GM18505 (cell line): ENCODE measurements around the gene RNF112.

Source experiments
- ATAC-seq: cut with Tn5 transposase; IDR thresholded peaks from one replicate; pipeline ENCODE4 v1.9.1; 2021; ENCODE audit not compliant: unreplicated experiment
- POLR2A ChIP-seq: IDR thresholded peaks from 4 replicates; pipeline ENCODE4 v1.6.1; 2011; ENCODE audit warnings: borderline replicate concordance; ENCODE audit not compliant: insufficient read depth, insufficient read length; ENCODE audit errors: extremely low read depth

Gene RNF112

DNA sequence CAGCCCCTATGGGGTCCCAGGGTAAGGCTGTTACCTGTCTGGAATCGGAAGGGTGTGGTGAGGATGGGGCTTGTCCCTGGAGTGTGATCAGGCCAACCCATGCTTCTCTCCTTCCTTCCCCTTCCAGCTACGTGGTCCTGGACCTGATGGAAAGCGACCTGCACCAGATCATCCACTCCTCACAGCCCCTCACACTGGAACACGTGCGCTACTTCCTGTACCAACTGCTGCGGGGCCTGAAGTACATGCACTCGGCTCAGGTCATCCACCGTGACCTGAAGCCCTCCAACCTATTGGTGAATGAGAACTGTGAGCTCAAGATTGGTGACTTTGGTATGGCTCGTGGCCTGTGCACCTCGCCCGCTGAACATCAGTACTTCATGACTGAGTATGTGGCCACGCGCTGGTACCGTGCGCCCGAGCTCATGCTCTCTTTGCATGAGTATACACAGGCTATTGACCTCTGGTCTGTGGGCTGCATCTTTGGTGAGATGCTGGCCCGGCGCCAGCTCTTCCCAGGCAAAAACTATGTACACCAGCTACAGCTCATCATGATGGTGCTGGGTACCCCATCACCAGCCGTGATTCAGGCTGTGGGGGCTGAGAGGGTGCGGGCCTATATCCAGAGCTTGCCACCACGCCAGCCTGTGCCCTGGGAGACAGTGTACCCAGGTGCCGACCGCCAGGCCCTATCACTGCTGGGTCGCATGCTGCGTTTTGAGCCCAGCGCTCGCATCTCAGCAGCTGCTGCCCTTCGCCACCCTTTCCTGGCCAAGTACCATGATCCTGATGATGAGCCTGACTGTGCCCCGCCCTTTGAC, 30.3 kb upstream of the RNF112 start:
- no peak for TF ChIP-seq POLR2A
- no peak for ATAC-seq

GRCh38 chr17:19381361-19381740, 29.7 kb upstream of the RNF112 start:
- ATAC-seq: no peak
- TF ChIP-seq POLR2A: no peak

GRCh38 chr17:19381741-19382444, 29.1 kb upstream of the RNF112 start:
- no peak for ATAC-seq
- no peak for TF ChIP-seq POLR2A

GRCh38 chr17:19382531-19383444, 28.2 kb upstream of the RNF112 start:
- TF ChIP-seq POLR2A: no peak
- no peak for ATAC-seq

DNA sequence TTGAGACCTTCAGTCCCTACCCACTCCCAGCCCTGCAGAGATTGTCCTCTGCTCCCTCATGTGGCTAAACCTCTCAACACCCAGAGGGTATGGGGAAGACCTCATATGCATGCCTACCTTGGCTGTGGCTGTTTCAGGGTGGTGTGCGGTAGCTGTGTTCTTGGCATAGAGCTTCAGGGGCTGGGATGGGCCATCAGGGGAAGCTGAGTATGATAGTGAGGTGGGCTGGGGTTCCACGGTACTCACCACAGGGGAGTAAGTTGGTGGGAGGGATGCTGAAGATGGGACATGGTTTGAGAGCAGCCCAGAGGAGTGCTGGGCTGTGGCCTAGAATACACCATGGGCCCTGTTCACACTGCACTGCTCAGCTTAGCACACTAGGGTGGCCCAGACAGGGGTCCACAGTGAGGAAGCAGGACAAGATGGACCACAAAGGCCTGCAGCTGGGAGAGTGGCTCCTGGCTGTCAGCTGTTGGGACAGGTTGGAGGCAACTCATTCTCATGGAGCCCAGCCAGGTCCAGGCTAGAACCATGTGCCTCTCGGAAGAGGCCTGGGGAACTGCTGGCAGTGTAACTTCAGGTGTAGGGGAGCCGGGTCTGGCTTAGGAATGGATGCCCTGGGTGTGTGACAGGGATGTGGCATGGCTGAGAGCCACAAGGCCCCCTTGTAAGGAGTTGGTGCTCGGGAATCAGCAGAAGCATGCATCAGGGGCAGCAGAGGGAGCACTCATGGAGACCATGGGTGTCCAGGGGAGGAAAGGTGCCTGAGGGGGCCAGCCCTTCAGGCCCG, 27.2 kb upstream of the RNF112 start:
- ATAC-seq: no peak
- TF ChIP-seq POLR2A: no peak

DNA sequence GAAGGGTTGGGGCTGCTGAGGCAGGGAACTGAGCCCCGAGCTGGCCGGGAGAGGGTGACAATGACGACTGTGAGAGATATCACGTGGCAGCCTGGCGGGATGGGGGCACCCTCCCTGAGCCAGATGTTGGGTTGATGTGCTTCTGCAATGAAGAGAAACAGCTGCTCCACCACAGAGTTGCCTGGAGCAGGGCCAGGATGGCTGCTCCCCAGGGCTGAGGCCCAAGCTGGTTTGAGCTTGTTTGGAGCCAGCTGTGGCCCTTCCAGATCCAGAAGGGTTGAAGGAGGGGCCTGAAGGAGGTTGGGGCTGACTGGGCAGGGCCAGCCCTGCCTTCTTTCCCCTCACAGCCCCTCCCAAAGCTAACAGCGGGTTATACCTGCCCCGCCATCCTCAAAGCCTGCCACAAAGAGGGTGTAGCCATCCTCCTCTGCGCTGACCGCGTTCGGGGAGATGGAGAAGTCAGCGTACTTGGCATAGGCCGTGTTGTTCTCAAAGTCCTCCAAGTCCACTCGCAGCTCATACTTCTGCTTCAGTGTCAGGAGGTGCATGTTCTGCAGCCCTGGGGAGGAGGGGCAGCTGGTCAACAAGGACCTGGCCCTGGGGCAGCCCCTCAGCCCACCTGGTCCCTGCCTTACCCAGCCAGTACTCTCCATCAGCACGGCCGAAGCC, 26.2 kb upstream of the RNF112 start:
- no peak for ATAC-seq
- TF ChIP-seq POLR2A: no peak

DNA sequence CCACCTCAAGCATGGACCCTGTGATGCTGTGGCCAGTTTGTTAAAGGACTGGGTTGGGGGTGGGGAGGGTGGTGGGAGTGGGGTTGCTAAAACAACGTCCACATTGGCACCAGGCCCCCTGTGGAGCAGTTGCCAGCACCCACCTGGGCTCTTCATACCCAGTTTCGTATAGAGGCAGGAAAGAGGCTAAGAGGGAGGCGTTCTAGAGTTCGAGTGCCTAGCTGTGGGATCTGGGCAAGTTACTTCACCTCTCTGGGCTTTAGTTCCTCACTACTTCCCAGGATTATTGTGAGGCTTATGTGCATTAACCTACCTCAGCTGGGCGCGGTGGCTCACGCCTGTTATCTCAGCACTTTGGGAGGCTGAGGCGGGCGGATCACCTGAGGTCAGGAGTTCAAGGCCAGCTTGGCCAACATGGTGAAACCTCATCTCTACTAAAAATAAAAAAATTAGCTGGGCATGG, 25.5 kb upstream of the RNF112 start:
- ATAC-seq: no peak
- TF ChIP-seq POLR2A: no peak

- no peak for TF ChIP-seq POLR2A
- no peak for ATAC-seq
Measured at GRCh38 chr17:19386051-19386929, 24.7 kb upstream of the RNF112 start.

GRCh38 chr17:19386974-19387920, 23.8 kb upstream of the RNF112 start, which contains the start of gene MFAP4:
Gene MFAP4 (minus strand): TSS chr17:19387190. CDS start chr17:19387155, 35 bp downstream.
- no peak for ATAC-seq

DNA sequence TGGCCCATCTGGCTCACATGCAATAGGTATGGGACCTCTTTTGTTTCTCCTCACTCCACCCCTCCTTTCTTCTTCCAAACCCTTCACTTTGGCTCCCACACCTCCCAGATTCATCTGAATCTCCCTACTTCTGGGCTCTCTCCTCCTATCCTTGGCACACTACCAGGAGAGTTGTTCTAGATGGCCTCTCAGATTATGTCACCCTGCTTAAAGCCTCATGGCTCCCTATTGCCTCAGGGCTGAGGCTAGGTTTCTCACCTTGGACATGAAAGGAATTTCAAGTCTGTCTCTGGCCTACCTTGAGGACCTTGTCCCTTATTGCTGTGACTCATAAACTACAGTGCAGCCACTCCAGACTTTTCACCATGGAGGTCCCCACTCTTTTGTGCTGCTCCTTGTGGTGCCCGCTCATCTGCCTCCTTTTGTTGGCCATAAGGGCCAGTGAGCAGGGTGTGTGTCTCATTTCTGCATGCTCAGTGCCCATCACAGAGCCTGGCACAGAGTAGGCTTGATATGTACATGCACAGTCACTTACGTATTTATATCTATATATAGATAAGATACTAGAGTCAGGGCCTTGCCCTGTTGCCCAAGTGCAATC, 23.0 kb upstream of the RNF112 start:
- ATAC-seq: no peak
- TF ChIP-seq POLR2A: no peak

More at GRCh38 chr17:19386974-19387920, 23.8 kb upstream of the RNF112 start, which contains the start of gene MFAP4:
- TF ChIP-seq POLR2A: no peak
